ENCODE results near the gene PACS1.
"Not testable (repeated sequence)": the region's sequence is repeated elsewhere in the genome, so short reads cannot be mapped to it uniquely, and the experiment has no call there.

Gene PACS1

GRCh38 chr11:66276619-66277018 is 206.5 kb downstream of the PACS1 start:
- DNase-seq (ENCODE audit: low spot score), result not testable (repeated sequence)

- DNase-seq (ENCODE audit: low spot score), result not testable (repeated sequence)
These were observed 207.0 kb downstream of the PACS1 start for GRCh38 chr11:66277064-66277463.

DNA sequence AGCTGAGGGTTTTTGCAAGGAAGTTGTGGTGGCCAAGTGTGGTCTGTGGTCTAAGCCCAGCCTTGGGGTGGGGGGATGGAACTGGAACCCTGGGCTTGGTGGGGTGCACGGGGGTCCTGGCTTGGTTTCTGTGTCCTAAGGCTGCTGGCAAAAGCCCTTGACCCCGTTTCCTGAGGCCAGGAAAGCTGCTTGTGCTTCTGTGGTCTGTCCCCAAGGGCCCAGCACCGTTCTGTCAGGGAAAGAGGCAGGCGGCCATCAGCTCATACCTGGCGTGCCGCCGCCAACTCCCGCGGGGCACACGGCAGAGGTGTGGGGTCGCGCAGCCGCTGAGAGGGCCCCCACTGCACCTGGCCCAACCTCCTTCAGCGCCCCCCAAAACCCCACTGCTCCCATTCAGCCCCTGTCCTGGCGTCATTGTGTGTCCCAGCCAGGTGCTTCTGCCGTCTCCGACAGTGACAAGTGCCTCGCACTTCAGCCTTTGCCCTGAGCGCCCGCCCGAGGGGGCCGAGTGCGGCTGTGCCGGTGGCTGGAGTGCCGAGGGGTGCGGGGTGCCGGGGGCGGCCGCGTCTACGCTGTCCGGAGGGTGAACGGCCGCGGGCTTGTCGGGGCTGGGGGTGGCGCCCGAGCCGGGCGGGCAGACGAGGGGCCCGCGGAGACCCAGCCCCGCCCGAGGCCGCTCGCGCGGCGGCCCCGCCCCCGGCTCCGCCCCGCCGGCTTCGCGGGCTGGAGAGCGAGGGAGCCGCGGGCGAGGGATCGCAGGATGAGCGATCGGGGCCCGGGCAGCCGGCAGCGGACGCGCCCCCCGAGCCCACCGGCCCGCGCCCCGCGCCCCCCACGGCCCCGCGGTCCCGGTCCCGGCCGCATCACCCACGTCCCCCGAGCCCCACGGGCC is 207.6 kb downstream of the PACS1 start, which contains the start of gene CNIH2:
Gene CNIH2 (plus strand): TSS at position 705 of the 892 bp plus-strand sequence. CDS start 282 bp downstream, outside the sequence.
- no peak for DNase-seq (ENCODE audit: low spot score)

DNA sequence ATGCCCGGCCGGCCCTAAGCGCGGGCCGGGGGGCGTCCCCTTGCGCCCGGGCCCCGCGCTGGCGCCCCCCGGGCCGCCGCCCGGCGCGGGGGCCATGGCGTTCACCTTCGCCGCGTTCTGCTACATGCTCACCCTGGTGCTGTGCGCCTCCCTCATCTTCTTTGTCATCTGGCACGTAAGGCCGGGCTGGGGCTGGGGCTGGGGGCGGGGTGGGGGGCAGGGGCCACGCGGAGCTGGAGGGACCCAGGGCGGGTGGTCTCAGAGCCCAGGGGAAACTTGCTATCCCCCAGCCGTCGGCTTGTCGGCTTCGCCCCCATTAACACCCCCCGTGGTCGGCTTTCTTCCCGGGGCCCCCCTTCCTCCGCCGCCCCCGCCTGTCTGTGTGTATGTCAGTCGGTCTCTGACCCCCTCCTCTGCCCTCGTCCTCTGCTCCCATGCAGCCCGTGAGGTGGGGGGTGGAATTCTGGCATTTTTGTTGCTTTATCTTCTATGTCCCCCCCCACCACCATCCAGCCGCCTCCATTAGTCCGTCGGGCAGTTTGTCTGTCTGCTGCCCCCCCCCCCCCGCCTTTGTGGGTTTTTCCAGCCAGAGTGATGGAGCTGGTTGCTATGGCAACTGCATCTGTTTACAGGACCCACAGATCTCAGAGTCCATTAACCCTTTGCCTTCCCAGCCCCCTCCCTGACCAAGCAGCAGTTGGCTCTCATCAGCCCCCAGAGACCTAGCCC is 208.5 kb downstream of the PACS1 start:
- DNase-seq (ENCODE audit: low spot score), result no peak

- no peak for DNase-seq (ENCODE audit: low spot score)
These were observed 209.1 kb downstream of the PACS1 start for GRCh38 chr11:66279092-66279734.

DNA sequence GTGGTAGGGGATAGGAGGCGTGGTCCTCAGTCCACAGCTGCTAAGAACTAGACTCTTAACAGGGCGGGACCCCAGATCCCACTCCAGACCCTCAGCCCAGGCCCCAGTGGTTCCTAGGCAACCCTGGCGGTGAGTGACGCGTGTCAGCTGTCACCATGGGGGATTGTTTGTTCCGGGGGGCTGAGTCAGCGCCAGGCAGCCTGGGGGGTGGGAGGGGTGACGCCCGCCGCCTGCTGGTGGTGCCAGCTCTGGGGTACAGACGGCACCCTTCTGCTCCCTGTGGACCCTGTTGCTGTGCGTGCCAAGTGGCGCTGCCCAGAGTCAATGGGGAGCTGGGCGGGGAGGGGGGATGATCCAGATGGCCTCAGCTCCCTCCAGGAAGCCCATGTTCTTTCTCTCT is 210.4 kb downstream of the PACS1 start:
- no peak for DNase-seq (ENCODE audit: low spot score)

DNA sequence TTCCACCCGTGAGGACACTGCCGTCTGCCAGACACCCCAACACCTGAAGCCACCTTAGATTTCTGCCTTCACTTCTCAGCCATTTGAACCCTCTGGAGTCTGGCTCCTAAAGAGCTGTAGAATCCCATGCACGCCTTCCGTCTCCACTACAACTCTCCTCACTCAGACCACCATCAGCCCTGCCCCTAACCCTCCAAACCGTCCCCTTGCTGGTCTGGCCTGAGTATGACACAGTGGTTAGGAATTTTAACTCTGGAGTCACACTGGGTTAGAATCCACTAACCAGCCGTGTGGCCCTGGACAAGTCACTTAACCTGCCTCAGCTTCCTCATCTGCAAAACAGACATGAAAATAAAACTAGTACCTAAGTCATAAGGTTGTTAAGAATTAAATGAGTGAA is 210.9 kb downstream of the PACS1 start:
- no peak for DNase-seq (ENCODE audit: low spot score)

DNA sequence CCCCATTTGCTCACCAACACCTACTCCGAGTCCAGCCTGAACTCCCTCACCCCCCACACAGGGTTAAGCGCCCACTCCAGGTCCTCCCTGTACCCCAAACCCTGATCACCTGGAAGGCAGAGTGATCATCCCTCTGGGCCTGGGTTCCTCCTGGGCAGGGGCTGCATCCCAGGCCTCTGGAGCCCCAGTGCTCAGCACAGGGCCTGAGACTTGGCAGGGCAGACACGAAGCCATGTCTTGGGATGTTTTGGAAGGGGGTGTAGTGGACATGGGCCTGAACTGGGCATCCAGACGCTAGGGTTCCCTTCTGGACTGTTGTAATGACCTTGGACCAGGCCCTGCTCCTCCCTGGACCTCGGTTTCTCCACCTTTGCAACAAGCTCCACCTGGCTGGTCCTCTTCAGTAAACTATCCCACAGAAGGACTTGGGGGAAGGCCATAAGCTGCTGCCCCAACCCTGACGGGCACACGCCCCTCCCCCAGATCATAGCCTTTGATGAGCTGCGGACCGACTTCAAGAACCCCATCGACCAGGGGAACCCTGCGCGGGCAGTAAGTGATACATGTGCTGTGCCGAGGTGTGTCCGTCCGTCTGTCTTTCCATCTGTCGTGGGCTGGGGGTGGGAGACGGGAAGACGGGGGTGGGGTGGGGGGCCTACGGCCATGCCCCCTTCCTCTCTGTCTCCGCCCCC is 211.8 kb downstream of the PACS1 start:
- DNase-seq (ENCODE audit: low spot score), result no peak

DNA sequence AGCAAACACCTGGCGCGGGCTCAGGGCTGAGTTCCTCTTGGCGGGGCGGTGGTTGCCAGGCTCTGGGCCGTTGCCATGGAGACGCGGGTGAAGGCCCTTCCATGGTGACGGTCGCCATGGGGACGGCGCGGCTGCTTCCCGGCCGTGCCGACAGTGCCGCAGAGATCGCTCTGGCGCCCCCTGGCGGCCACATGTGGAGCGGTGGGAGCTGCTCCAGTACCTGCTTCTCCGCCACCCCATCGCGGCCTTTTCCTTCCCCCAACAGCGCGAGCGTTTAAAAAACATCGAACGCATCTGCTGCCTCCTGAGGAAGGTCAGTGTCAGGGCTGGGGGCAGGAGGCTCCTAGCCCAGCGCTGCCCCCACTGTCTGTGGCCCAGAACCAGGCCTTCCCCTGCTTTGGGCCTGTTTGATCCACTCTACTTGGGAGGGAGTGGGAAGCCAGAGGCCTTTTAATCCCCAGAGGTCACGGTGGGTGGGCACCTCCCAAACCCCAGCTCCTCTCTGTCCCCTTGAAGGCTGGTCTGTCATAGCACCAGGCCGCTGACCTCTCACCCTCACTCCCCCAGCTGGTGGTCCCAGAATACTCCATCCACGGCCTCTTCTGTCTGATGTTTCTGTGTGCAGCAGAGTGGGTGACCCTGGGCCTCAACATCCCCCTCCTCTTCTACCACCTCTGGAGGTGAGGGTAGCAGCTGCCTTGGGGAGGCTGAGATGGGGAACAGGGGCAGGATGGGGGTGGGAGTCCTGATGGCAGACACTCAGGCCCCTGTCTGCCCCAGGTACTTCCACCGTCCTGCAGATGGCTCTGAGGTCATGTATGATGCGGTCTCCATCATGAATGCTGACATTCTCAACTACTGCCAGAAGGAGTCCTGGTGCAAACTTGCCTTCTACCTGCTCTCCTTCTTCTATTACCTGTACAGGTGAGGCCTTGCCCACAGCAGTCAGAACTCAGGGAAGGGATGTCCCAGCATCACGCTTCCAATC is 212.7 kb downstream of the PACS1 start:
- peak; percentile 97 for DNase-seq (ENCODE audit: low spot score)

DNA sequence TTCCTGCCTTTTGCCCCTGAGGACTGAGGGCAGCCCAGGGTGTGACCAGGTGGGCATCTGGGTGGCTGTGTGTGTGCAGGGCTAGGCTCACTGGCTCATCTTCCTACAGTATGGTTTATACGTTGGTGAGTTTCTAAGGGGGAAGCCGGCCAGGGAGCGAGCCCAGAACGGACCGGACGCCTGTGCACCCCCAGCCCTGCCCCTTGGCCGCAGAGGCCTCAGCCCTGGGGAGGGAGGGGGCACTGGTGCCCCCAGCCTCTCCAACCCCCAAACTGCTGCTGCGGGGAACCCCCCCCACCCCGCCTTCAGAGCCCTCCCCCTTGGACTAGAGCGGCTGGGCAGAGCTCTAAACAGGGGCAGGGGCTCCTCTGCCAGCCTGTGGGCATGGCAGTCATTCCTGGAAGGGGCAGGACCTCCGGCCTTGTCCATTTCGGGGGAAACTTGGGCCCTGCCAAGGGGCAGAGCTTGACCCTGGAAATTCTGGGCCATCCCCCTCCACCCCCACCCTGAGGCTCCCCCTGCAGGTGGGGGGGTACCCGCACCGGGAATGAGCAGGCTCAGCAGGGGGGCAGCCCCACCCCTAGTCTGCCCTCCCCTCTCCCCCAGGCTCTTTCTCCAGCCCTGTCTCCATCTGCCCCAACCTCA is 213.5 kb downstream of the PACS1 start:
- DNase-seq (ENCODE audit: low spot score), result no peak

- DNase-seq (ENCODE audit: low spot score), result no peak
These were observed 214.5 kb downstream of the PACS1 start for GRCh38 chr11:66284526-66285078.

GRCh38 chr11:66285250-66285947 is 215.3 kb downstream of the PACS1 start:
- DNase-seq (ENCODE audit: low spot score), result no peak

- DNase-seq (ENCODE audit: low spot score), result no peak
These were observed 216.6 kb downstream of the PACS1 start for GRCh38 chr11:66286699-66287098.

- DNase-seq (ENCODE audit: low spot score), result no peak
These were observed 217.3 kb downstream of the PACS1 start for GRCh38 chr11:66287211-66287888.

- no peak for DNase-seq (ENCODE audit: low spot score)
These were observed 218.0 kb downstream of the PACS1 start for GRCh38 chr11:66287889-66288670.

DNA sequence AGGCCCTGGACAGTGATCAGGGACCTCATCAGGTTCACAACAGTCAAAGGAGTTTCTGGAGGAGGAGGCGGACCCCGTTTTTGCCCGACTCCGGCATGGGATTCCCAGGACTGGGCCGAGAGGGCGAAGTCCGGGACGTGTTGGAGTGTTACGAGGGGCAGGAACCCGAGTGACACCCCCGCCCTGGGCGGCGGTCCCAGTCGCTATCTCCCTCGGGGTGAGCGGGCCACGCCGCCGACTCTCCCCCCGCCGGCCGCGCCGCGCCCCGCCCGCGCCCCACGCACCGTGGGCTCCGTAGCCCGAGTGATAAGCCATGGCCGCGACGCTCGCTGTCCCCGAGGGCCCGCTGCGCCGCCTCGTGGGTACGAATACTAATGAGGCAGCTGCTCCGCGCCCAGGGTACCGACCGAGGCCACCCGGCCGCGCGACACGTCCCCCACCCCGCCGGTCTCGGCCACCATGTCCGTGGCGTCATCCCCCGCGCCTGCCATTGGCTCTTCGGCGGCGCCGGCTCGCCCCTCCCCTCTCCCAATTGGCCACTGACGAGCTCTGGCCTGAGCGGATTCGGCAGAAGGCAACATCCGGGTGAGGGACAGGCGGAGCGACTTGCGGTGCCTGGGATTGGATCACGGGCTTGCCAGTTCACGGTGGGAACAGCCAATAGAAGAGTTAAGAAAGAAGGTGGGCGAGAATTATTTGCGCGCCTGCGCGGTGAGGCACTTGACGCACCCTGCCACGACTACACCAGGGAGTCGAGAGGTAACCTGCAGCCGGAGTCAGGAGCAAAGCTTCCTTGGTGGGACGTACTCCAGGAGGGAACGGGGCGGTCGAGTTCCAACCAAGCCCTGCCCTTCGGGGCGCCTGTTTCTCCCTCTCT is 218.8 kb downstream of the PACS1 start, which contains the start of gene YIF1A:
Gene YIF1A (minus strand): TSS at position 473 of the 877 bp plus-strand sequence. CDS start 158 bp downstream, at position 315.
- DNase-seq (ENCODE audit: low spot score), result peak; percentile 99
